ENCODE data around the gene RAD52.

RAD52 gene

GRCh38 chr12:913919-914698 is 35.4 kb downstream of the RAD52 start:
- DNase-seq (ENCODE audit: low spot score), result no peak

GRCh38 chr12:912466-913235 is 36.8 kb downstream of the RAD52 start:
- DNase-seq (ENCODE audit: low spot score), result no peak

DNA sequence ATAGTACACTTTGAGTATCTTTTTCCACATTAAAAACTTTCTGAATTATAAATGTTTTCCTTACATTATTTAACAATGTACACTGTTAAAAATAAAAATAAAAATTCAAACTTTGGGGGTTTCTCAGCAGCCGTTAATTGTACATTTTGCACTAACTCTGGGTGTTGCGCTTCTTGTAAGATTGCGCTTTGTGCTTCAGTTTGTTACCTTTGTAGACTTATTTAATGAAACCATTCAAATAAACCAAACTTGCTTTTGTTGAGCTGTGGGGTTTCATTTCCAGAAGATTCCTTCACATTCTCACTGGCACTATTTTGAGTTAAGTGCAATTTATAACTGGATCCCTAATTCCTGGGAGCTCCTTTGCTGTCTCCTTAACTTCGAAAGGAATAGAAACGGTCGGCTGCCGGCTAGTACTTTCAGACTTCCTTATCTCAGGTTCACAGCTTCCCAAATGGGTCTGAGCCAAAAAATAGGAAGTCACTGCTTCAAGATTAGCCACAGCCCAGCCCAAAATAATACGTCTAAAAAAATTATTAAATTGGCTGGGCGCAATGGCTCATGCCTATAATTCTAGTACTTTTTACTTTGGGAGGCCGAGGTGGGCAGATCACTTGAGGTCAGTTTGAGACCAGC is 38.2 kb downstream of the RAD52 start:
- DNase-seq (ENCODE audit: low spot score), result no peak

GRCh38 chr12:910416-910815 is 39.1 kb downstream of the RAD52 start:
- no peak for DNase-seq (ENCODE audit: low spot score)

- no peak for DNase-seq (ENCODE audit: low spot score)
These were observed 39.6 kb downstream of the RAD52 start for GRCh38 chr12:909861-910260.

DNA sequence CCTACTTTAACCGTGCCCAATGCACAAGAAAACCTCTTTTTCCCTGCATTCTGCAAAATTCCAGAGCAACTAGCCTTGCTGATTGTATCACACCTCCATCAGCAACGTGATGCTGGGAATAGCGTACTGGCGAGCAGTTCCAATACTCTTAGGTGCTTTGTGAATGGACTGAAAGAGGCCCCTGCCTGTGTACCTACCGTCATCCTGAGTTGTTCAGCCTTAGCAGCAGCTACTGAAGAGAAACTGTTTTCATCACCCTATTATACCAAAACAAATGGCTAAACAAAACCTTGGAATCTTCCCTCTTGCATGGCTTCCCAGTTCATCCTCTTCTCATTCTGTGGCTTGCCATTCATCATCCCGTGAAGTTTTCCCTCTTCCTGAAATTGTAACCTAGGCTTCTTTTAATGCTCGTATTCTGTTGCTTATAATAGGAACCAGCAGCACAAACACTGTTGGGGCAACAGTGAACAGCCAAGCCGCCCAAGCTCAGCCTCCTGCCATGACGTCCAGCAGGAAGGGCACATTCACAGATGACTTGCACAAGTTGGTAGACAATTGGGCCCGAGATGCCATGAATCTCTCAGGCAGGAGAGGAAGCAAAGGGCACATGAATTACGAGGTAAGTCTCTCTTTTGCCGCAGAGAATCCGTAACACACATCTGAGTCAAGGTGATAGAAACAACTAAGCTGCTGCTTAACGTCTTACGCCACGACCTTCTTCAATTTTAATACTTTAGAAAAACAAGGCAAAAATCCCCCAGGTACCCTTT is 41.9 kb downstream of the RAD52 start:
- DNase-seq (ENCODE audit: low spot score), result no peak

DNA sequence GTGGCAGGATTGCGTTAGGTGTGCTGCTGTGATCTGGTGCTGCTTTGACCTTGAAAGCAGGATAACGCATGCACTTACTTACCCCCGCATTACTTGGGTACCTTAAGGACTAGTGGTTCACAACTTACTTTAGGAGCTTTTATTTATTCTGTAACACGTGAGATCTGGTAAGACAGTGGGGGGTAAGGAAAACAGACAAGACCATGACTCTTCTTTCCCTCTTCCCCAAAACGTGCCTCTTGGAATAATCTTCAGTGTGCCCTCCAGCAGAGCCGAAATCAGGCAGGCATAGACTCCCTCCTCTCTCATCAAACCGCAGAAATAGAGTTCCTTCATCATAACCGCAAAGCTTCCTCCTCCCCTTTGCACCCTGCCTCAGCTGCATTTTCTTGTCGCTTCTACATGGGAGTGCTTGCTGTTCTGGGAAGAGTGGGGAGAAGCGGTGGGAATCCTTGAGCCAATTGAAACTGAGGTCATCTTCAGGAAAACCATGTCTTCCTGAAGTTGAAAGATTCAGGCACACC is 43.4 kb downstream of the RAD52 start:
- DNase-seq (ENCODE audit: low spot score), result no peak

- DNase-seq (ENCODE audit: low spot score), result no peak
These were observed 44.0 kb downstream of the RAD52 start for GRCh38 chr12:905261-906031.

- no peak for DNase-seq (ENCODE audit: low spot score)
These were observed 45.5 kb downstream of the RAD52 start for GRCh38 chr12:904010-904414.

DNA sequence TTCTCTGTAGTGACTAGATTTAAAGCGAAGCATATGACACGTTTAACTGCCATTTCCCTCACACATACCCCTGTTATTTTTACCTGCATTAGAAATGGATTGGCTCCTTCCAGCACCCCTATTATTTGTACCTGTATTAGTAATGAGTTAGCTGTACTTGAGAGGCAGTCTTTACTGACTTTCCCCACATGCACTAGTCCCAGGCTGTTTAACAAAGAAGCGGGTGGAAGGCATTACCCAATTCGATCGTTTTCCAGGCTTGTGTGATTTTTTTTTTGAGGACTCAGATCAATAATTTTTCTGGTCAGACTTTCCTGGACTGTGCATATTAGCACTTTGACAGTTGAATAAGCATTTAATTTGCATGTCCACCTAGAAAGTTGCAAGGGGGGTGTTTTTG is 46.4 kb downstream of the RAD52 start:
- DNase-seq (ENCODE audit: low spot score), result no peak

GRCh38 chr12:902581-902980 is 46.9 kb downstream of the RAD52 start:
- no peak for DNase-seq (ENCODE audit: low spot score)

DNA sequence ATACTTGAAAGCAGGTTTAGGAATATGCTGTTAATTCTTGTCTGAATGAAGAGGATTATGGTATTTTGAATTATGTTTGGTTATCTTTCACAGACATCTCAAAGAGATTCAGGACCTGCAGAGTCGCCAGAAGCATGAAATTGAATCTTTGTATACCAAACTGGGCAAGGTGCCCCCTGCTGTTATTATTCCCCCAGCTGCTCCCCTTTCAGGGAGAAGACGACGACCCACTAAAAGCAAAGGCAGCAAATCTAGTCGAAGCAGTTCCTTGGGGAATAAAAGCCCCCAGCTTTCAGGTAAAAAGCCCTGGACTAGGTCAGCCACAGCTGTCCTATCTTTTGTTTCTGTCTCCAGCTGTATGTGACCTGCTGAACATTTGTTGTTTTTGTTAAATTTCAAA is 52.1 kb downstream of the RAD52 start:
- no peak for DNase-seq (ENCODE audit: low spot score)

- no peak for DNase-seq (ENCODE audit: low spot score)
These were observed 53.5 kb downstream of the RAD52 start for GRCh38 chr12:896031-896430.

DNA sequence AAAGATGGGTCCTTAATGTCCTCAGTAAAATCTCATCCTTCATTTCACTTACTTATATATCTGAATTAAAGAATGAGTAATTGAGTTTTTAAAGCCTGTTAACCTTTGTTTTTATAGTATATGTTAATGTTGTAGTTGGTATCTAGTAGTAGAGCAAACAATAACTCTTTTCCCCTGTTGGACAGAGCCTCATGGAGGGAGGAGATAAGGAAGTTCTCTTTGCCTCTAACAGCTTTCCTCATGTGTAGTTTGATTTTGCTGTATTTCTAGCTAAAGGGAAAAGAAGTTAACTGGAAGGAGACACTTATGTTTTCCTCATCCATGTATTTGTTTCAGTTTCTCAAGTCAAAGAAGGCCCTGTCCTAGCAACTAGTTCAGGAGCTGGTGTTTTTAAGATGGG is 55.3 kb downstream of the RAD52 start:
- DNase-seq (ENCODE audit: low spot score), result no peak

- no peak for DNase-seq (ENCODE audit: low spot score)
These were observed 63.3 kb downstream of the RAD52 start for GRCh38 chr12:886206-886605.

DNA sequence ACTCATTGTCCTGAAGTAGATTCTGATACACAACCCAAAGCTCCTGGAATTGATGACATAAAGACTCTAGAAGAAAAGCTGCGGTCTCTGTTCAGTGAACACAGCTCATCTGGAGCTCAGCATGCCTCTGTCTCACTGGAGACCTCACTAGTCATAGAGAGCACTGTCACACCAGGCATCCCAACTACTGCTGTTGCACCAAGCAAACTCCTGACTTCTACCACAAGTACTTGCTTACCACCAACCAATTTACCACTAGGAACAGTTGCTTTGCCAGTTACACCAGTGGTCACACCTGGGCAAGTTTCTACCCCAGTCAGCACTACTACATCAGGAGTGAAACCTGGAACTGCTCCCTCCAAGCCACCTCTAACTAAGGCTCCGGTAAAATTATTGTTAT is 63.8 kb downstream of the RAD52 start:
- DNase-seq (ENCODE audit: low spot score), result no peak

DNA sequence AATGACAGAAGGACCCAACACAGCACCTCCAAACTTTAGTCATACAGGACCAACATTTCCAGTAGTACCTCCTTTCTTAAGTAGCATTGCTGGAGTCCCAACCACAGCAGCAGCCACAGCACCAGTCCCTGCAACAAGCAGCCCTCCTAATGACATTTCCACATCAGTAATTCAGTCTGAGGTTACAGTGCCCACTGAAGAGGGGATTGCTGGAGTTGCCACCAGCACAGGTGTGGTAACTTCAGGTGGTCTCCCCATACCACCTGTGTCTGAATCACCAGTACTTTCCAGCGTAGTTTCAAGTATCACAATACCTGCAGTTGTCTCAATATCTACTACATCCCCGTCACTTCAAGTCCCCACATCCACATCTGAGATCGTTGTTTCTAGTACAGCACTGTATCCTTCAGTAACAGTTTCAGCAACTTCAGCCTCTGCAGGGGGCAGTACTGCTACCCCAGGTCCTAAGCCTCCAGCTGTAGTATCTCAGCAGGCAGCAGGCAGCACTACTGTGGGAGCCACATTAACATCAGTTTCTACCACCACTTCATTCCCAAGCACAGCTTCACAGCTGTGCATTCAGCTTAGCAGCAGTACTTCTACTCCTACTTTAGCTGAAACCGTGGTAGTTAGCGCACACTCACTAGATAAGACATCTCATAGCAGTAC is 64.6 kb downstream of the RAD52 start:
- DNase-seq (ENCODE audit: low spot score), result no peak

- DNase-seq (ENCODE audit: low spot score), result no peak
These were observed 68.8 kb downstream of the RAD52 start for GRCh38 chr12:880656-881055.

GRCh38 chr12:879641-880040 is 69.9 kb downstream of the RAD52 start:
- no peak for DNase-seq (ENCODE audit: low spot score)

GRCh38 chr12:873954-874353 is 75.5 kb downstream of the RAD52 start:
- DNase-seq (ENCODE audit: low spot score), result no peak

DNA sequence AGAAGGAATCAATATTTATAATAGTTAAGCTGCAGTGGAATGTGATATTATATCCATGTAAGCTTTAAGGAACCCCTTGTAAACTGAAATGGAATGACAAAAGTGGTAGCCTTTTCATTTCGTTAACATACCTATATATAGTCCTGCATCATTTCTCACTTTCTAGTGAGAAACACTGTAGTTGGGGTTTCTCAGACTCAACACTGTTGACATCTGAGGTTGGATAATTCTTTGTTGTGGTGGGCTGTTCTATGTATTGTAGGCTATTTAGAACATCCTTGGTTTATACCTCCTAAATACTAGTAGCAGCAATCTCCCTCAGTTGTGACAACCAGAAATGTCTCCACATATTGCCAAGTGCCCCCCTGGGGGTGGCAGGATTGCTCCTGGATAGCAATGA is 79.1 kb downstream of the RAD52 start:
- no peak for DNase-seq (ENCODE audit: low spot score)

Data from cerebellar cortex (tissue), 1 donor.